ENCODE results near the gene GRIK1.

The GRIK1 gene

DNA sequence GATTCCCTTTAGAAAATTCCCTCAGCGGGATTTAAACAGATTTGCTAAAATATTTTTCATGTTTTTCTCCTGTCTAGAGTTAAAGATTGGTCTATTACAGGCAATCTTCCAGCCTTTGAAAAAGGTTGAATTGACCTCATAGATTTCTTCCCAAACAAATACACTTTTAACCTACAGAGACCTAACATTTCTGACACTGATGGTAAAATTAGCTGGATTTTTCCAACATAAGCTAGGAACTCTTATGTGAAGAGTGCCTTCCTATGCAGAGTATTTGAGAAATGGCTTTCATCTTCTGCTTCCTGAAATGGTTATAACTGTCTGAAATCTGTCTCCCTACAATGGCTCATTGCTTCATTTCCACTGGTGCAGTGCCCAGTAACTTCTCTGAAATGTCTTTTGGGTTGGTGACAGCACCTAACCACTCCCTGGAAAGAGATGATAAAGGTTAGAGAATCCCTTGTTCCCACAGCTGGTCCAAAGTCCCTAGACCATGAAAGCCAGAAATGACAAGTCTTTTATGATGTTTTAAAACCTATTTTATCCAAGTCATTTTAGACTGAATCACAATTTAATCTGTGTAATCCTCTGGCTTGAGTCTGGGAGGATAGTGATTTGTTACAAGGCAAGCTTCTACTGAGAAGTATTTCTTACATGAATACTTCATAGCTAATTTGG, 371.6 kb downstream of the GRIK1 start:
- H3K9me3 ChIP-seq (ENCODE audit: control insufficient read depth, insufficient read depth, low read length), result no peaks in the 10 kb centered on the region
- no peak overlapping the region for H3K4me2 ChIP-seq (ENCODE audit: low read length)
- H3K4me1 ChIP-seq (ENCODE audit: control insufficient read depth, low read length), result no peaks in the 10 kb centered on the region
- H3K4me3 ChIP-seq (ENCODE audit: low read length), result no peak overlapping the region
- no peaks in the 10 kb centered on the region for H3K9me2 ChIP-seq (replicated peaks; ENCODE audit: control insufficient read depth, low read length)
- H3K27ac ChIP-seq (ENCODE audit: low read depth, low read length), result no peak overlapping the region
- no peaks in the 10 kb centered on the region for H3K36me3 ChIP-seq (ENCODE audit: control insufficient read depth, low read length)
- H3K27me3 ChIP-seq (ENCODE audit: control insufficient read depth, low read length), result no peaks in the 10 kb centered on the region
- no peaks in the 10 kb centered on the region for H3K79me2 ChIP-seq (ENCODE audit: control insufficient read depth, low read length)
- no peaks in the 10 kb centered on the region for H3F3A ChIP-seq (ENCODE audit: control insufficient read depth, insufficient read depth)
- TF ChIP-seq, protein P1, sequence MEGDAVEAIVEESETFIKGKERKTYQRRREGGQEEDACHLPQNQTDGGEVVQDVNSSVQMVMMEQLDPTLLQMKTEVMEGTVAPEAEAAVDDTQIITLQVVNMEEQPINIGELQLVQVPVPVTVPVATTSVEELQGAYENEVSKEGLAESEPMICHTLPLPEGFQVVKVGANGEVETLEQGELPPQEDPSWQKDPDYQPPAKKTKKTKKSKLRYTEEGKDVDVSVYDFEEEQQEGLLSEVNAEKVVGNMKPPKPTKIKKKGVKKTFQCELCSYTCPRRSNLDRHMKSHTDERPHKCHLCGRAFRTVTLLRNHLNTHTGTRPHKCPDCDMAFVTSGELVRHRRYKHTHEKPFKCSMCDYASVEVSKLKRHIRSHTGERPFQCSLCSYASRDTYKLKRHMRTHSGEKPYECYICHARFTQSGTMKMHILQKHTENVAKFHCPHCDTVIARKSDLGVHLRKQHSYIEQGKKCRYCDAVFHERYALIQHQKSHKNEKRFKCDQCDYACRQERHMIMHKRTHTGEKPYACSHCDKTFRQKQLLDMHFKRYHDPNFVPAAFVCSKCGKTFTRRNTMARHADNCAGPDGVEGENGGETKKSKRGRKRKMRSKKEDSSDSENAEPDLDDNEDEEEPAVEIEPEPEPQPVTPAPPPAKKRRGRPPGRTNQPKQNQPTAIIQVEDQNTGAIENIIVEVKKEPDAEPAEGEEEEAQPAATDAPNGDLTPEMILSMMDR (IDR thresholded peaks at IDR 0.05; ENCODE audit: low read depth, low read length, poor library complexity, severe bottlenecking), result no peak
- no peak for TF ChIP-seq EZH2phosphoT487 (IDR thresholded peaks at IDR 0.05; ENCODE audit: borderline replicate concordance, low read length)
- no peaks in the 10 kb centered on the region for H4K20me1 ChIP-seq (ENCODE audit: control insufficient read depth, insufficient read depth, low read depth, low read length)

- Histone ChIP-seq H3K36me3 (ENCODE audit: control insufficient read depth, low read length) (no peaks in the 10 kb centered on the region), H3K27ac (ENCODE audit: low read depth, low read length) (no peak overlapping the region), H3K27me3 (ENCODE audit: control insufficient read depth, low read length) (no peaks in the 10 kb centered on the region), H3K9me2 (replicated peaks; ENCODE audit: control insufficient read depth, low read length) (no peaks in the 10 kb centered on the region), H3K9me3 (ENCODE audit: control insufficient read depth, insufficient read depth, low read length) (no peaks in the 10 kb centered on the region), H3K4me3 (ENCODE audit: low read length) (no peak overlapping the region), H3F3A (ENCODE audit: control insufficient read depth, insufficient read depth) (no peaks in the 10 kb centered on the region), H4K20me1 (ENCODE audit: control insufficient read depth, insufficient read depth, low read depth, low read length) (no peaks in the 10 kb centered on the region), H3K4me1 (ENCODE audit: control insufficient read depth, low read length) (no peaks in the 10 kb centered on the region; the same call in 1 of the 2 replicates), H3K79me2 (ENCODE audit: control insufficient read depth, low read length) (no peaks in the 10 kb centered on the region), H3K4me2 (ENCODE audit: low read length) (no peak overlapping the region)
- TF ChIP-seq EZH2phosphoT487 (IDR thresholded peaks at IDR 0.05; ENCODE audit: borderline replicate concordance, low read length), result no peak
- TF ChIP-seq, protein P1 (IDR thresholded peaks at IDR 0.05; ENCODE audit: low read depth, low read length, poor library complexity, severe bottlenecking), result no peak
These were observed 381.7 kb downstream of the GRIK1 start for GRCh38 chr21:29557931-29558725.

DNA sequence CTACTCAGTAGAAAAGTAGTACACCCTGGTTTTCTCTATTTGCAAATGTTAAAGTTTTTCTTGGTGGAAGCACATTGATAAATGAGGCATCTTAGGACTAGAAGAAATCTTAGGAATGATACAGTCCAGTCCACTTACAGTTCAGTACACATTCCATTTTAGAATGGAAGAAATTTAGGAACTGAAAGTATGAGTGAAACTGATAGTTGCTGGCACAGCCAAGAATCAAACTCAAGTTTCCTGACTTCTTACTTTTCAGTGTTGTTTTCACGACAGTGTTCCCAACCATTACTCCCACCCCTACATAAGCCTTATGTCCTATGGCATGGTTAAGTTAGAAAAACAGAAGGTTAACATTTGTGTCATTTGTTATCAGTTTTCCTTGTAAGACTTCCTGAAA, 382.6 kb downstream of the GRIK1 start:
- Histone ChIP-seq H3F3A (ENCODE audit: control insufficient read depth, insufficient read depth) (no peaks in the 10 kb centered on the region), H3K27me3 (ENCODE audit: control insufficient read depth, low read length) (no peaks in the 10 kb centered on the region), H3K4me3 (ENCODE audit: low read length) (no peak overlapping the region), H3K9me2 (replicated peaks; ENCODE audit: control insufficient read depth, low read length) (no peaks in the 10 kb centered on the region), H3K9me3 (ENCODE audit: control insufficient read depth, insufficient read depth, low read length) (no peaks in the 10 kb centered on the region), H3K4me1 (ENCODE audit: control insufficient read depth, low read length) (no peaks in the 10 kb centered on the region; the same call in 1 of the 2 replicates), H3K27ac (ENCODE audit: low read depth, low read length) (no peak overlapping the region), H3K36me3 (ENCODE audit: control insufficient read depth, low read length) (no peaks in the 10 kb centered on the region), H3K79me2 (ENCODE audit: control insufficient read depth, low read length) (no peaks in the 10 kb centered on the region), H4K20me1 (ENCODE audit: control insufficient read depth, insufficient read depth, low read depth, low read length) (no peaks in the 10 kb centered on the region), H3K4me2 (ENCODE audit: low read length) (no peak overlapping the region)
- TF ChIP-seq, protein P1 (IDR thresholded peaks at IDR 0.05; ENCODE audit: low read depth, low read length, poor library complexity, severe bottlenecking), result no peak
- no peak for TF ChIP-seq EZH2phosphoT487 (IDR thresholded peaks at IDR 0.05; ENCODE audit: borderline replicate concordance, low read length)

All from DOHH2 (cell line).